Measurements from ENCODE around the gene EPB41L2. TPM values are rescaled to one million over a fixed set of nuclear protein-coding genes. Genes with fewer than 3 reads are reported as not detected.

EPB41L2 gene
- total RNA-seq, 4 donors from 2014 or later, result 190 to 321 (median 265) TPM

- peak in 1 of 2 donors; percentile 12 for DNase-seq (ENCODE audit: low spot score in 2 of 2)
- Histone ChIP-seq H3K9me3 (no peaks in the 10 kb centered on the region), H3K4me1 (peaks cover 0 to 71% (median 30%) of the 10 kb centered on the region in 4 donors), H3K36me3 (no peaks in the 10 kb centered on the region), H3K27me3 (no peaks in the 10 kb centered on the region), H3K27ac (peak overlapping the region; percentile 55 to 88 (median 72)), H3K4me3 (peak overlapping the region; percentile 25 to 56 (median 41))
- no peak for TF ChIP-seq POLR2A (IDR thresholded peaks at IDR 0.05)
- TF ChIP-seq EP300 (IDR thresholded peaks at IDR 0.05), result peak in 1 of 2 donors; percentile 18
- TF ChIP-seq CTCF (IDR thresholded peaks at IDR 0.05), result no peak
- WGBS, 2 donors, result 17 to 24% methylated on average over 7 of the region's 7 CpGs
Observed at GRCh38 chr6:130967502-130968445, 95.3 kb downstream of the EPB41L2 start.

DNA sequence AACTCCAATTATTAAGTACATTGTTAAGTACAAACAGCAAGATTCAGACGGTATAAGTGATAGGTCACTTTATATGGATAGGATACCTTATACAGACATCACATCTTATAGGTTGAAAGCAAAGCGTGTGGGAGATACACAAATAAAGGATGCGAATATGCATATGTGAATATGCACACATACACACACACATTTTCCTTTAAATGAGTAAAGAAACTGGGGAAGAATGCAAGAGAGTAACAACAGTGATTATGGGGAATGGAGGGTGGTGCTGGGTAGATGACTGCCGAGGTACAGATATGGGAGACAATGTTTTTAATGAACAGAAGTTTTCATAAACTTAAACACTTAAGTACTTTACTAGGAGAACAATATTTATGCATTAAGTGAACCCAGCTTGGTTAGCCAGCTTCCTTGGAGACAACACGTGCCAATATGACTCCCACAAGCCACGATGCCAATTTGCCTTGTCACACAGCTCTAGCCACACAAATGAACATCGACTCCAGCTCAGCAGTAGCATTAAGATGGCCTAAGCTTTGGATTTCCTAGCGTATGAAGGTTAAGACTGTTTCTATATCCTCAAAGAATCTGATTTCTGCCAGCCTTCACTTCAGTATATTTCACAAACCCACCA is 96.6 kb downstream of the EPB41L2 start:
- TF ChIP-seq POLR2A (IDR thresholded peaks at IDR 0.05), result no peak
- TF ChIP-seq CTCF (IDR thresholded peaks at IDR 0.05), result no peak
- TF ChIP-seq EP300 (IDR thresholded peaks at IDR 0.05), result no peak
- Histone ChIP-seq H3K4me1 (peaks cover 0 to 81% (median 33%) of the 10 kb centered on the region in 4 donors), H3K36me3 (no peaks in the 10 kb centered on the region), H3K4me3 (peak overlapping the region in 2 of 4 donors; percentile 39 to 56), H3K27ac (peak overlapping the region in 3 of 4 donors; percentile 62 to 88 (median 82)), H3K27me3 (no peaks in the 10 kb centered on the region), H3K9me3 (no peaks in the 10 kb centered on the region)
- WGBS, 2 donors, result 66 to 67% methylated on average over 8 of the region's 8 CpGs
- DNase-seq (ENCODE audit: low spot score in 2 of 2), result no peak

- DNase-seq (ENCODE audit: low spot score in 2 of 2), result peak in 1 of 2 donors; percentile 8
- peaks cover 0 to 81% (median 33%) of the 10 kb centered on the region in 4 donors for H3K4me1 ChIP-seq
- TF ChIP-seq CTCF (IDR thresholded peaks at IDR 0.05) (no peak), POLR2A (IDR thresholded peaks at IDR 0.05) (no peak), EP300 (IDR thresholded peaks at IDR 0.05) (peak in 1 of 2 donors; percentile 54)
Observed at GRCh38 chr6:130965656-130966055, 97.4 kb downstream of the EPB41L2 start.

GRCh38 chr6:130964808-130965604 is 98.0 kb downstream of the EPB41L2 start:
- no peaks in the 10 kb centered on the region for H3K27me3 ChIP-seq
- no peaks in the 10 kb centered on the region for H3K36me3 ChIP-seq
- WGBS, 2 donors, result 59 to 68% methylated on average over 5 of the region's 5 CpGs
- TF ChIP-seq EP300 (IDR thresholded peaks at IDR 0.05), result no peak
- H3K4me1 ChIP-seq, result peaks cover 0 to 82% (median 34%) of the 10 kb centered on the region in 4 donors
- no peak overlapping the region for H3K4me3 ChIP-seq
- H3K27ac ChIP-seq, result peak overlapping the region in 3 of 4 donors; percentile 4 to 88 (median 82)
- DNase-seq (ENCODE audit: low spot score in 2 of 2), result no peak
- no peaks in the 10 kb centered on the region for H3K9me3 ChIP-seq

More at GRCh38 chr6:130965656-130966055, 97.4 kb downstream of the EPB41L2 start:
- Histone ChIP-seq H3K27ac (peak overlapping the region in 2 of 4 donors; percentile 82 to 88), H3K36me3 (no peaks in the 10 kb centered on the region), H3K9me3 (no peaks in the 10 kb centered on the region), H3K4me3 (no peak overlapping the region), H3K27me3 (no peaks in the 10 kb centered on the region)

GRCh38 chr6:130964289-130964688 is 98.8 kb downstream of the EPB41L2 start:
- DNase-seq (ENCODE audit: low spot score in 2 of 2), result no peak
- H3K4me1 ChIP-seq, result peaks cover 0 to 89% (median 37%) of the 10 kb centered on the region in 4 donors
- WGBS, 2 donors, result 83 to 95% methylated on average over 2 of the region's 2 CpGs

More at GRCh38 chr6:130964289-130964688, 98.8 kb downstream of the EPB41L2 start:
- Histone ChIP-seq H3K4me3 (no peak overlapping the region), H3K9me3 (no peaks in the 10 kb centered on the region), H3K27me3 (no peaks in the 10 kb centered on the region), H3K36me3 (no peaks in the 10 kb centered on the region), H3K27ac (peak overlapping the region in 2 of 4 donors; percentile 82 to 88)
- TF ChIP-seq POLR2A (IDR thresholded peaks at IDR 0.05) (no peak), EP300 (IDR thresholded peaks at IDR 0.05) (no peak), CTCF (IDR thresholded peaks at IDR 0.05) (no peak)
